ENCODE data around the gene AMFR. TPM values are rescaled to one million over a fixed set of nuclear protein-coding genes. Genes with fewer than 3 reads are reported as not detected.
"Not testable (repeated sequence)": the region's sequence is repeated elsewhere in the genome, so short reads cannot be mapped to it uniquely, and the experiment has no call there.

Gene AMFR
- total and polyA plus RNA-seq, 2 of the 13 experiments (the other 11 are each of a cell fraction or from before 2014, with no cell fraction given) = 52.9 to 108 TPM

GRCh38 chr16:56399047-56399446, 26.3 kb downstream of the AMFR start:
- ATAC-seq = no peak
- WGBS (ENCODE audit: low lambda C conversion rate) = 97% methylated on average over 2 of the region's 2 CpGs
- CTCF ChIA-PET (ENCODE audit: low intra/inter-chr PET ratio, low total read pairs) = no interaction called here

DNA sequence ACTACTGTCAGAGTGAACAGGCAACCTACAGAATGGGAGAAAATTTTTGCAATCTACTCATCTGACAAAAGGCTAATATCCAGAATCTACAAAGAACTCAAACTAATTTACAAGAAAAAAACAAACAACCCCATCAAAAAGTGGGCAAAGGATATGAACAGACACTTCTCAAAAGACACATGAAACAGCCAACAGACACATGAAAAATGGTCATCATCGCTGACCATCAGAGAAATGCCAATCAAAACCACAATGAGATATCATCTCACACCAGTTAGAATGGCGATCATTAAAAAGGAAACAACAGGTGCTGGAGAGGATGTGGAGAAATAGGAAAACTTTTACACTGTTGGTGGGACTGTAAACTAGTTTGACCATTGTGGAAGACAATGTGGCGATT, 28.6 kb downstream of the AMFR start:
- POLR2A ChIA-PET; H3K4me2 ChIP-seq (ENCODE audit: low read depth, low read length); H3K27ac ChIP-seq (ENCODE audit: extremely low read length, insufficient read depth, low read length); H4K20me1 ChIP-seq (ENCODE audit: insufficient read depth, low read length); DNase-seq (ENCODE audit: low spot score); intact Hi-C loops (cut with micrococcal nuclease; ENCODE audit: unreplicated experiment); H3K79me2 ChIP-seq (ENCODE audit: insufficient read depth, low read length); H3K9me3 ChIP-seq (ENCODE audit: low read length); H3K27me3 ChIP-seq (ENCODE audit: control insufficient read depth in 1 of 2, insufficient read depth in 2 of 2, low read length in 2 of 2); H2AFZ ChIP-seq (ENCODE audit: low read length); H3K9ac ChIP-seq (ENCODE audit: insufficient read depth, low read depth, low read length); H3K4me1 ChIP-seq (ENCODE audit: insufficient read depth, low read length); FAIRE-seq; BruUV-seq (replicated peaks); CTCF ChIA-PET (ENCODE audit: low intra/inter-chr PET ratio, low total read pairs); H3K4me3 ChIP-seq (replicated peaks in 1 of 3; ENCODE audit: insufficient read depth in 1 of 3, low read depth in 2 of 3, low read length in 3 of 3); in situ Hi-C loops (cut with HindIII; ENCODE audit: extremely low pct_ligation_motif_present, low pct_unique_long_range_greater_than_20kb); ATAC-seq: not testable (repeated sequence)
- H3K36me3 ChIP-seq (replicated peaks in 1 of 2; ENCODE audit: control insufficient read depth in 1 of 2, insufficient read depth in 2 of 2, low read length in 2 of 2) = peaks cover 11 to 31% of the 10 kb centered on the region in 2 experiments
- 98% methylated on average over 3 of the region's 3 CpGs for WGBS (ENCODE audit: low lambda C conversion rate)

More at GRCh38 chr16:56399047-56399446, 26.3 kb downstream of the AMFR start:
- POLR2A ChIA-PET = no interaction called here
- no peak for DNase-seq (ENCODE audit: low spot score)
- no peak for TF ChIP-seq DMTF1 (CRISPR knock-in tag; IDR thresholded peaks at IDR 0.05)
- Histone ChIP-seq H3K36me3 (replicated peaks in 1 of 2; ENCODE audit: control insufficient read depth in 1 of 2, insufficient read depth in 2 of 2, low read length in 2 of 2) (peaks cover 15 to 46% of the 10 kb centered on the region in 2 experiments), H2AFZ (ENCODE audit: low read length) (no peak overlapping the region), H3K9ac (ENCODE audit: insufficient read depth, low read depth, low read length) (no peak overlapping the region), H3K79me2 (ENCODE audit: insufficient read depth, low read length) (no peaks in the 10 kb centered on the region), H3K4me3 (replicated peaks in 1 of 3; ENCODE audit: insufficient read depth in 1 of 3, low read depth in 2 of 3, low read length in 3 of 3) (no peak overlapping the region), H3K4me2 (ENCODE audit: low read depth, low read length) (no peak overlapping the region), H3K27ac (ENCODE audit: extremely low read length, insufficient read depth, low read length) (no peak overlapping the region), H3K27me3 (ENCODE audit: control insufficient read depth in 1 of 2, insufficient read depth in 2 of 2, low read length in 2 of 2) (no peaks in the 10 kb centered on the region), H4K20me1 (ENCODE audit: insufficient read depth, low read length) (no peaks in the 10 kb centered on the region), H3K9me3 (ENCODE audit: low read length) (no peaks in the 10 kb centered on the region), H3K4me1 (ENCODE audit: insufficient read depth, low read length) (no peaks in the 10 kb centered on the region)
- in situ Hi-C loops (cut with HindIII; ENCODE audit: extremely low pct_ligation_motif_present, low pct_unique_long_range_greater_than_20kb) = no loop called here
- intact Hi-C loops (cut with micrococcal nuclease; ENCODE audit: unreplicated experiment) = no loop called here
- no peak for FAIRE-seq
- BruUV-seq (replicated peaks) = no TSS peak
